Upper lobe of right lung (tissue), 1 donor: ENCODE measurements around the gene FAM53B. TPM values are rescaled to one million over a fixed set of nuclear protein-coding genes. Genes with fewer than 3 reads are reported as not detected.
A peak's percentile ranks its signal among the peaks of the same experiment; 100 is the strongest.

Experiments
- ATAC-seq: fragments of 200-7000 bp; cut with Tn5 transposase; one replicate; pipeline ENCODE4 v1.9.1; 2020; ENCODE audit warnings: mild to moderate bottlenecking, moderate library complexity
- DNase-seq: peaks from one replicate; pipeline ENCODE4 v3.0.0-alpha.2; 2020
- H3K27ac ChIP-seq: fragments of 200-600 bp; one replicate; pipeline ENCODE4 v1.8.0; 2022
- H3K27me3 ChIP-seq: fragments of 200-600 bp; one replicate; pipeline ENCODE4 v1.8.0; 2022; ENCODE audit warnings: mild to moderate bottlenecking
- H3K36me3 ChIP-seq: fragments of 200-600 bp; one replicate; pipeline ENCODE4 v1.8.0; 2022
- H3K4me1 ChIP-seq: fragments of 200-600 bp; one replicate; pipeline ENCODE4 v1.8.0; 2022
- H3K4me3 ChIP-seq: fragments of 200-600 bp; one replicate; pipeline ENCODE4 v1.8.0; 2022; ENCODE audit warnings: mild to moderate bottlenecking
- H3K9me3 ChIP-seq: fragments of 200-600 bp; one replicate; pipeline ENCODE4 v1.8.0; 2022
- CTCF ChIP-seq: fragments of 200-600 bp; IDR thresholded peaks from one replicate; pipeline ENCODE4 v1.8.0; 2022; ENCODE audit warnings: antibody characterized with exemption
- intact Hi-C: fragments of 100-400 bp; cut with DNase I; formaldehyde crosslinking; loops from one replicate; pipeline ENCODE4 v1.11.0; 2022
- total RNA-seq: library from RNA; stranded (reverse); fragmentation: NEBNext Ultra II Directional; extraction: Animal tissue kit (Norgen Biotek cat#: 25700); gene quantifications from one replicate; pipeline ENCODE4 v1.2.1, GENCODE V29; 2021
- donor health status: DM: no; HTN: yes; CAD: no; lungs with severe emphysema.

Gene FAM53B
- total RNA-seq, 1 donor from 2014 or later: 31.4 TPM

GRCh38 chr10:124745673-124746072, 1.5 kb upstream of the FAM53B start:
- H3K4me1 ChIP-seq: peaks cover 29% of the 10 kb centered on the region
- DNase-seq (no peak), ATAC-seq (peak; percentile 7)
- peaks cover 5% of the 10 kb centered on the region for H3K36me3 ChIP-seq
- no peak overlapping the region for H3K4me3 ChIP-seq
- intact Hi-C loops: loop anchor here (5.0 kb wide), 1 partner anchor 208 kb away; no protein-coding TSS in a partner anchor
- TF ChIP-seq CTCF: peak; percentile 50
- peak overlapping the region; percentile 88 for H3K27ac ChIP-seq
- no peaks in the 10 kb centered on the region for H3K27me3 ChIP-seq
- H3K9me3 ChIP-seq: no peaks in the 10 kb centered on the region

DNA sequence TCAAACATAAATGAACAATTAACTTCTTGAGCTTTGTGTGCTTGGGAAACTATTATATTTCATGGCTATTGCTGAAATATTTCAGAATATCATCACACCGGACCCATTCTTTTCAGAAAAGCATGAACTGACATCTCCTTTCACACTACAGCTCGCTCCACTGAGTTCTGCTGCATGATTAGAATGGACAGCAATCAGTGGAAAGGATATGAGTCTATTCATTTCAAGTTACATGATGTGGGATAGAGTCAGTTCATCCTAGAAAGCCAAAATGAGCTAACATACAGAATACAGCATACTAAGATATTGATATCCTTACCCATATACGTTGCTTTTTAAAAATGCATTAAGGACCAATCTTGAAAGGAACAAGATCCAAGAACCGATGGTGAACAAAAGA, 1.1 kb upstream of the FAM53B start:
- no peak overlapping the region for H3K4me3 ChIP-seq
- H3K4me1 ChIP-seq: peaks cover 33% of the 10 kb centered on the region
- no peaks in the 10 kb centered on the region for H3K9me3 ChIP-seq
- TF ChIP-seq CTCF: no peak
- H3K27me3 ChIP-seq: no peaks in the 10 kb centered on the region
- DNase-seq (no peak), ATAC-seq (no peak)
- intact Hi-C loops: loop anchor here (5.0 kb wide), 1 partner anchor 208 kb away; no protein-coding TSS in a partner anchor
- H3K36me3 ChIP-seq: peaks cover 5% of the 10 kb centered on the region
- H3K27ac ChIP-seq: peak overlapping the region; percentile 88

DNA sequence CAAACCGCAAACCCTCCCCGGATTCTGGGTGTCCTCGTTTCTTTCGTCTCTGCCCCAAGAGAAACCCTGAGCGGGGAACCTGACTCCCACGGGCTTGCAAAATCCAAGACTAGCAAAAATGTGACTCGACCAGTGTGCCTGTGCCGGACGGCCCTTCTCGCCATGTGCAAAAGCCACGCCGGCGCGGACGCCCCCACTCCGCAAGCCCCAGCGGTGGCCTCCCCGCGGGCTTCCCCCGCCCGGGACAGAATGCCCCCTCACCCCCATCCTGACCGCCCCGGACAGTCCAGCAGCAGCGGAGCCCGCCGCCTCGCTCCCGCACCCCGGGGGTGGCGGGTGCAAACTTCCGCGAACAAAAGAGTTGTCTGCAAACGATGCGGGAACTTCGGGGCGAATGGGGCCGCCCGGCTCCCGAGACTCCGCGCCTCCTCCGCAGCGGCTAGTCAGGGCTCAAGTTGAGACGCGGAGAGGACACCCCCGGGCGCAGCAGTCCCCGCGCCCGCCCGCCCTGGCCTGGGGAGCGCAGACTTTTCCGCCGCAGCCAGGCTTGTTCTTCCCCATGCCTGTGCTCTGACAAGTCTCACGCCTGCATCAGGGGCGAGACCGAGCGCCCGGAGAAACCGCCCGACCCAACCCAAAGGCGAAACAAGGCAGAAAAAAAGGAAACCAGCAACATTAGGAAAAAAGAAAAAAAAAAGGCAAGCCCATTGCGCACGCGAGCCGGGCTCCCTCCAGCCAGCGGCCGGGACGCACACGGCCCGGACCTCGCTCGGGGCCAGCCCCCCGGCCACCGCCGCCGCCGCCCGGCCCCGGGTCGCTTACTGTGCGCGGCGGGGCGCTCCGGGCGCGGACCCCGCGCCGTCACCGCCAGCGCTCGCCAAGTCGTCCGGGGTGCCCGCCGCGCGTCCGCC, 732 bp downstream of the FAM53B start:
- no peak for TF ChIP-seq CTCF
- peaks cover 5% of the 10 kb centered on the region for H3K36me3 ChIP-seq
- intact Hi-C loops: no loop called here
- ATAC-seq (peak; percentile 24), DNase-seq (peak; percentile 82)
- H3K9me3 ChIP-seq: no peaks in the 10 kb centered on the region
- H3K4me3 ChIP-seq: peak overlapping the region; percentile 72
- H3K27me3 ChIP-seq: no peaks in the 10 kb centered on the region
- H3K4me1 ChIP-seq: peaks cover 51% of the 10 kb centered on the region
- peak overlapping the region; percentile 83 for H3K27ac ChIP-seq

DNA sequence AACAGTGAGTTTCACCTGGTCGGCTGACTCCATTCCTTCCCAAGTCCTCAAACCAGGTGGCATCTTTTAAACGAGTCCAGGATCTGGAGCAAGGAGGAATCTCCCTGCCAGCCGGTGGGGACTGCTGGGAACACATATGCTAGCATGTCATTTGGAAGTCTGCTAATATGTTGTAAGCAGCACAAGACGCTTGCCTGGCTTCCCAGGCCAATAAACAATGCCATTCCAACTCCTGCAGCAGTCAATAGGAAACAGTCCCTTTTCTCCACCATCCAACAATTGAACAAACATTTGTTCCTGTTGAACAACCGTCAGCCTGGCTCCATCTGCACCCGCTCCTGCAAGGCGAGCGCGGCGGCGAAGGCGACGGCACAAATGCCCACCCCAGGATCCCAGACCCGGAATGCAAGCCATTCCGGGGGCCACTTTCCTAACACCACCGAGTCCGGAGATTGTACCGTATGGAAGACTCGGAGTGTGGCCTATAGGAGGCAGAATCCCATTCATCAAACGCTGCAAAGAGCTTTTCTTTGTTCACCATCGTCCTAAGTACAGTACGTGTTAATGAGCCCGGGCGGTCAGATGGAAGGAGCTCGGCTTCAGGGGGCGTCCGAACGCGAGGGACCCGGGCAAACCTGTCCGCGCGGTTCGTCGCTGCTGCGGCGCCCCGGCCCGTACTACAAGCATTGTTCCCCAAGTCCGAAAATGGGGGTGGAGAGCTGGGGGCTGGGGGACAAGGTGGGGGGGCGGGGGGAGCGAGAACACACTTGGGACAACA, 1.6 kb downstream of the FAM53B start:
- DNase-seq: no peak
- no peak for TF ChIP-seq CTCF
- ATAC-seq: no peak
- Histone ChIP-seq H3K4me1 (peaks cover 60% of the 10 kb centered on the region), H3K4me3 (peak overlapping the region; percentile 72), H3K27me3 (no peaks in the 10 kb centered on the region), H3K27ac (peak overlapping the region; percentile 83), H3K9me3 (no peaks in the 10 kb centered on the region), H3K36me3 (no peaks in the 10 kb centered on the region)
- intact Hi-C loops: no loop called here

DNA sequence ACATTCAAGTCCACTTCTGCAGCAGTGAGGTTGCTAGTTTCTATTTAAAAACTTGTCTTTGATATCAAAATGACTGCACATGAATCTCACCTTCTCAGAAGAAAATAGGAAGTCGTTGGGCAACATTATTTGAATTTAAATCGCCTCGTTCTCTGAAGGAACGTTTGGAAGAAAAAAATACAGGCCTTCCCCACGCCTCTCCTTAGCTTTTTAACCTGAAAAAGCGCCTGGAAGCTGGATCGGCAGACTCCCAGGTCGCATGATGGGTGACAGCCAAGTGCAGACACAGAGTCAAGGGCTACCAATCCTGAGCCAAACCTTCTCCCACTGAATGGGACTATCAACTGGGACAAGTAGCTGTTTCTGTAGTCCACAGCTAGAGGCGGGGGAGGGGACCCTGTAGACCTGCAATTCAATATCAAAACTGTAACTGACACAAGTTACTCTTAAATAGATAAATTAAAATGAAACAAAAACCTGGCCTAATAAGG, 2.2 kb downstream of the FAM53B start:
- intact Hi-C loops: no loop called here
- H3K27me3 ChIP-seq: no peaks in the 10 kb centered on the region
- DNase-seq (no peak), ATAC-seq (no peak)
- H3K27ac ChIP-seq: peak overlapping the region; percentile 83
- H3K4me1 ChIP-seq: peaks cover 66% of the 10 kb centered on the region
- peak overlapping the region; percentile 72 for H3K4me3 ChIP-seq
- no peaks in the 10 kb centered on the region for H3K9me3 ChIP-seq
- H3K36me3 ChIP-seq: no peaks in the 10 kb centered on the region
- TF ChIP-seq CTCF: no peak
